T-helper 1 cell treated with Interleukin-12 subunit alpha and Interleukin-12 subunit beta and Interleukin-4 antibody, amounts not matched to agents 30 μg/mL and 1 μg/mL, for 36 hours (primary cell): ENCODE results near the gene PHF10.
A peak's percentile ranks its signal among the peaks of the same experiment; 100 is the strongest.
"Not testable (repeated sequence)": the region's sequence is repeated elsewhere in the genome, so short reads cannot be mapped to it uniquely, and the experiment has no call there.

Experiments used
- H3K27ac Mint-ChIP-seq: one replicate; pipeline ENCODE4 v1.8.0; 2021; ENCODE audit warnings: mild to moderate bottlenecking, mixed read lengths
- H3K27me3 Mint-ChIP-seq: one replicate; pipeline ENCODE4 v1.8.0; 2021; ENCODE audit warnings: low read depth, mixed read lengths
- H3K36me3 Mint-ChIP-seq: one replicate; pipeline ENCODE4 v1.8.0; 2021; ENCODE audit warnings: low read depth, mixed read lengths
- H3K4me1 Mint-ChIP-seq: one replicate; pipeline ENCODE4 v1.8.0; 2021; ENCODE audit warnings: low read depth, mixed read lengths
- H3K4me3 Mint-ChIP-seq: one replicate; pipeline ENCODE4 v1.8.0; 2021; ENCODE audit warnings: mild to moderate bottlenecking, moderate library complexity, mixed read lengths
- H3K9me3 Mint-ChIP-seq: one replicate; pipeline ENCODE4 v1.8.0; 2021; ENCODE audit warnings: mixed read lengths

Gene PHF10

GRCh38 chr6:169709293-169709692 lies 15.0 kb downstream of the PHF10 start:
- H3K27ac Mint-ChIP-seq, result no peak overlapping the region
- H3K4me3 Mint-ChIP-seq, result no peak overlapping the region
- no peaks in the 10 kb centered on the region for H3K9me3 Mint-ChIP-seq
- H3K4me1 Mint-ChIP-seq, result peaks cover 18% of the 10 kb centered on the region
- H3K36me3 Mint-ChIP-seq, result peaks cover 12% of the 10 kb centered on the region
- H3K27me3 Mint-ChIP-seq, result no peaks in the 10 kb centered on the region

DNA sequence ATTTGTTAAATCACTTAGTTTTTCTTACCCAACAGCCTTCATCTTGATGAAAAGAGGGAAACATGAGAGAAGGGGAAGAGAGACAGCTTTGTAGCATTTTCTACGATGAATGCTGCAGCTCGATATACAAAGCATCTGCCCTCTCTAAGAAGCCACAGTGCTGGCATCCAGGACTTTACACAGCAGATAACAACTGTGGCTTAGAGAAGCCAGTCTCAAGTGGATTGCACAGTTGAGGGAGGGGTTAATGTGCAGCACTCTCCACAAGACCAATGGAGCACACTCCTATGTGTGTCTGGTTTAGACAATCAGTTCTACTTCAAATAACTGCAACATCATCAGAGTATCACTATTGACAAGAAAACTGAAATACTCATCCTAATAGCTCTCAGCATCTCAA lies 16.5 kb downstream of the PHF10 start:
- H3K27ac Mint-ChIP-seq, result no peak overlapping the region
- peaks cover 16% of the 10 kb centered on the region for H3K36me3 Mint-ChIP-seq
- H3K9me3 Mint-ChIP-seq, result no peaks in the 10 kb centered on the region
- H3K27me3 Mint-ChIP-seq, result no peaks in the 10 kb centered on the region
- peaks cover 32% of the 10 kb centered on the region for H3K4me1 Mint-ChIP-seq
- H3K4me3 Mint-ChIP-seq, result no peak overlapping the region

- Mint-ChIP-seq H3K4me1 (peaks cover 34% of the 10 kb centered on the region), H3K27ac (peak overlapping the region; percentile 86), H3K36me3 (peaks cover 15% of the 10 kb centered on the region), H3K4me3 (peak overlapping the region; percentile 86), H3K9me3 (no peaks in the 10 kb centered on the region), H3K27me3 (no peaks in the 10 kb centered on the region)
These were observed 21.5 kb downstream of the PHF10 start for GRCh38 chr6:169702840-169703246.

- Mint-ChIP-seq H3K4me3 (peak within 1 kb of the TSS; percentile 86), H3K27ac (peak within 1 kb of the TSS; percentile 86), H3K27me3 (no peaks in the 10 kb centered on the region), H3K36me3 (peaks cover 15% of the 10 kb centered on the region), H3K4me1 (peaks cover 33% of the 10 kb centered on the region), H3K9me3 (peaks cover 2% of the 10 kb centered on the region)
These were observed 22.1 kb downstream of the PHF10 start, which contains the start of the genes C6orf120 and WDR27 for GRCh38 chr6:169701954-169702839. TSS of gene C6orf120 (plus strand) at chr6:169702126. CDS start at chr6:169702460, 334 bp downstream. TSS of gene WDR27 (minus strand) at chr6:169702029. CDS start at chr6:169689005, 13,024 bp downstream.

DNA sequence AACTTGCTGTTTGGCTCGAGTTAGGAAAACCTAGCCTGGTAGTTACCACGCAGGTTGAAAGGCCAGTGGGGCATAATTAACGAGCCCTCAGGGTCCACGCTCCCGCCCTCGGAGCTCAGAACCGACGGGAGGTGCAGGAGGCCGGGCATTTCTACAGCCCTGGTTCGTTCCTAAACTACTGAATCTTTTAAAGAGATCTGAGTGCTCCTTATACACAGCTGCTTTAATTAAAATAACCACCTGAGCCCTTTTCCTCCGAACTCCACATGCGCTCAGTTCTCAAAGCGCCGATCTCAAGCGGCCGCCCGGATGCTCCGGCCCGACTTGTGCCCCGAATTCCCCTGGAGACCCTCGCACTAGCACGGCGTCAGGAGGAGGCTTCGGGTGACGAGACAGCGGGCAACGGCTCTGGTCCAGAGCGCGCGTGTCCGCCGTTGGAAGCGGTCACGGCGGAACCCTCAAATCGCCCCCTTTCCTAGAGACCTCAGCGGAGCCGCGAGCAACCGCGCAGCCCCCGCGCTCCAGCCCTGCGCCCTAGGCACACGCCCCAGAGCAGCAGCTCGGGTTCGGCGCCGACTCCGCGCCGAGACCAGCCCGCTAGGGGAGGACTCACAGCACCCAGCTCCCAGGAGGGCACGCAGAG lies 22.9 kb downstream of the PHF10 start:
- H3K4me3 Mint-ChIP-seq, result peak overlapping the region; percentile 85
- H3K27ac Mint-ChIP-seq, result peak overlapping the region; percentile 68
- no peaks in the 10 kb centered on the region for H3K27me3 Mint-ChIP-seq
- peaks cover 15% of the 10 kb centered on the region for H3K36me3 Mint-ChIP-seq
- peaks cover 3% of the 10 kb centered on the region for H3K9me3 Mint-ChIP-seq
- peaks cover 31% of the 10 kb centered on the region for H3K4me1 Mint-ChIP-seq

DNA sequence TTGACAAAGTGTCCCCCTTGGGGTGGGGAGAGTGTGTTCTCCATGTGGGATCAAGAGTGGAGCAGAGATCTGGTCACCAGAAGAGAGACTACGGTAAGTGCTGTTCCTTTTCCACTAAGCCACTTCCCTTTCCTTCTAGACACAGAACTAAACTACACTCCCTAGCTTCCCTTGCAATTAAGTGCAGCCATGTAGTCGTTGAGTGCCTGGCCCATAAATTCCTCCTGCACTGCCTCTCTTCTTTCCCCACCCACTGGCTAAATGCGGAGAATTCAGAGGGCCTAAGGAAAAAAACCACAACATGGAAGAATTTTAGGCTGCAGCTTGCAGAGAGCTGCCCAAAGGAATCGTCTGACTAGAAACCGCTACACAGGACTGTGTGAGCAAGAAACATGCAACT lies 24.0 kb downstream of the PHF10 start:
- Mint-ChIP-seq H3K36me3 (peaks cover 14% of the 10 kb centered on the region), H3K9me3 (peaks cover 8% of the 10 kb centered on the region), H3K4me1 (peaks cover 26% of the 10 kb centered on the region), H3K27ac (no peak overlapping the region), H3K4me3 (peak overlapping the region; percentile 23), H3K27me3 (no peaks in the 10 kb centered on the region)

DNA sequence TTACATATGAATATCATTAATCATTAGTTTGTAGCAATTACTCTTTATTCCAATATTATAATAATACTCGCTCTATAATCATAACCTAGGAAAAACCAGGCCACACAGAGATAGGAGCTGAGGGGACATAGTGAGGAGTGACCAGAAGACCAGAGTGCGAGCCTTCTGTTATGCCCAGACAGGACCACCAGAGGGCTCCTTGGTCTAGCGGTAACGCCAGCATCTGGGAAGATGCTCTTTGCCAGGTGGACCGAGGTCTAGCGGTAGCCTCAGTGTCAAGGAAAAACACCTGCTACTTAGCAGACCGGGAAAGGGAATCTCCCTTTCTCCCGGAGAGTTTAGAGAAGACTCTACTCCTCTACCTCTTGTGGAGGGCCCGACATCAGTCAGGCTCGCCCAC lies 27.2 kb downstream of the PHF10 start:
- H3K27ac Mint-ChIP-seq, H3K9me3 Mint-ChIP-seq, H3K4me3 Mint-ChIP-seq, H3K27me3 Mint-ChIP-seq, H3K4me1 Mint-ChIP-seq, H3K36me3 Mint-ChIP-seq: not testable (repeated sequence)

- Mint-ChIP-seq H3K4me1 (peaks cover 3% of the 10 kb centered on the region), H3K27me3 (no peaks in the 10 kb centered on the region), H3K27ac (no peak overlapping the region), H3K36me3 (peaks cover 1% of the 10 kb centered on the region), H3K9me3 (peaks cover 8% of the 10 kb centered on the region), H3K4me3 (no peak overlapping the region)
These were observed 29.2 kb downstream of the PHF10 start for GRCh38 chr6:169695131-169695530.

- no peak overlapping the region for H3K4me3 Mint-ChIP-seq
- peaks cover 7% of the 10 kb centered on the region for H3K36me3 Mint-ChIP-seq
- no peak overlapping the region for H3K27ac Mint-ChIP-seq
- peaks cover 5% of the 10 kb centered on the region for H3K9me3 Mint-ChIP-seq
- no peaks in the 10 kb centered on the region for H3K4me1 Mint-ChIP-seq
- H3K27me3 Mint-ChIP-seq, result no peaks in the 10 kb centered on the region
These were observed 31.8 kb downstream of the PHF10 start for GRCh38 chr6:169692516-169692915.

DNA sequence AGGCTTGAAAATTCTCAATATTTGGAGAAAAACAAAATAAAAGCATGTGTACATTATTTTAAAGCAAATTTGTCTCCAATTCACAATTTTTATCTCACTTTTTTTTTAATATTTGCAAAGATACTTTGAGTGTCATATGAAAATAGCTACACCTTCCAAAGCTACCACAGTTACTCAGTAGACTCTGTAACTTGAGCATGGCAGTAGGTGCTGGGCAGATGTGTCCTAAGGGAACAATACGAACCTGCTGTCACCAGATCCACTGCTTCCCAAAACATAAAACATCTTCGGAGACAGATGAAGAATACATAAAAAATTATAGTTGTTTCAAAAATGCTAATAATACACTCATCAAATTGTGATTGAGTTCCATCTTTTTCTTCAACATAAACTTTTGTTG lies 33.0 kb downstream of the PHF10 start:
- Mint-ChIP-seq H3K27me3 (no peaks in the 10 kb centered on the region), H3K9me3 (peaks cover 10% of the 10 kb centered on the region), H3K4me1 (no peaks in the 10 kb centered on the region), H3K36me3 (peaks cover 14% of the 10 kb centered on the region), H3K4me3 (no peak overlapping the region), H3K27ac (no peak overlapping the region)

DNA sequence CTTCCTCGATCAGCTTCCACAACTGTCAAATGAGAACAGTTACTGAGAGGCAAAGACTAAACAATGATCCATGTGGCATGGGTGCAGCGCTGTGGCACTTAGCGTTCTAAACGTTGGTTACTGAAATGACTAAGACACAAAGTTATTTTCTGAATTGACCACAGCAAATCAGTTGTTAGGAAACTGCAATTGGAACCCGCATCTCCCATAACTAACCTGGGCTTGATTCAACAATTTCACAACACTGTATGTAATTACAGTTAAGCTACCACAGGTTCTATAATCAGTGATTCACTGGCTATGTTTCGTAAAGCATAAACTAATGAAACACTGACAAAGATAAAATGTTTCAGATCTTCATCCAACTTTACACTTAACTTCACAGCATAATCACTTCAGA lies 35.0 kb downstream of the PHF10 start:
- Mint-ChIP-seq H3K4me1 (no peaks in the 10 kb centered on the region), H3K36me3 (peaks cover 28% of the 10 kb centered on the region), H3K27ac (no peak overlapping the region), H3K4me3 (no peak overlapping the region), H3K9me3 (peaks cover 23% of the 10 kb centered on the region), H3K27me3 (no peaks in the 10 kb centered on the region)

DNA sequence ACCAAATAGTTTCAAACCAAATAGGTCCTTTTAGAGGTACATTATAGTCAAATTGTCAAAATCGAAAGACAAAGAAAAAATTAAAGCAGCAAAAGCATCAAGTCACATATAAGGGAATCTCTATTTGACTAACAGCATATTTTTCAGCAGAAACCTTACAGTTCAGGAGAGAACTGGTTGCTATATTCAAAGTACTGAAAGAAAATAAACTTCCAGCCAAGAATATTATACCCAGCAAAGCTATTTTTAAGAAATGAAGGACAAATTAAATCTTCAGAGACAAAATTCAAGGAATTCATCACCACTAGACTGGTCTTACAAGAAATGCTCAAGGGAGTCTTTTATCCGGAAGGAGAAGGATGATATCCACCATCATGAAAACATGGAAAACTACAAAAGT lies 38.4 kb downstream of the PHF10 start:
- Mint-ChIP-seq H3K4me1 (no peaks in the 10 kb centered on the region), H3K36me3 (peaks cover 32% of the 10 kb centered on the region), H3K27me3 (no peaks in the 10 kb centered on the region), H3K4me3 (no peak overlapping the region), H3K9me3 (peaks cover 23% of the 10 kb centered on the region), H3K27ac (no peak overlapping the region)

DNA sequence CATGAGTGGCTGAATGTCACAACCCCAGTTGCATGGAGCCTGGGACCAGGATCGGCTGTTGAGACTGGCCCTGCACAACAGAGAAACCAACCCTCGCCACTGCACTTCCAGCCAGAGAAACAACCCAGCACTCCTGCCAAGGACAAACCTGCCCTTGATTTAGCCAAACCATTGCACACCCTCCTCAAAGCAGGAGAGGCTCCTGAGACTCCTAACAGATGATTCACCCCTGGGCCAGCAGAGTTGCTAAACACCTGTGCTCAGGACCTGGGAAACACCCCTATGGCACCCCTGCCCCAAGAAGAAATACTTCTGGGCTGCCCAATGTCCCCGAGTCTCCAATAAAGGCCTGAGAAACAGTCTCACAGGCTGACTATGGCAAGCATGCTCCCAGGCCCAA lies 40.2 kb downstream of the PHF10 start:
- Mint-ChIP-seq H3K27ac (no peak overlapping the region), H3K4me1 (no peaks in the 10 kb centered on the region), H3K27me3 (no peaks in the 10 kb centered on the region), H3K9me3 (peaks cover 23% of the 10 kb centered on the region), H3K36me3 (peaks cover 38% of the 10 kb centered on the region), H3K4me3 (no peak overlapping the region)

DNA sequence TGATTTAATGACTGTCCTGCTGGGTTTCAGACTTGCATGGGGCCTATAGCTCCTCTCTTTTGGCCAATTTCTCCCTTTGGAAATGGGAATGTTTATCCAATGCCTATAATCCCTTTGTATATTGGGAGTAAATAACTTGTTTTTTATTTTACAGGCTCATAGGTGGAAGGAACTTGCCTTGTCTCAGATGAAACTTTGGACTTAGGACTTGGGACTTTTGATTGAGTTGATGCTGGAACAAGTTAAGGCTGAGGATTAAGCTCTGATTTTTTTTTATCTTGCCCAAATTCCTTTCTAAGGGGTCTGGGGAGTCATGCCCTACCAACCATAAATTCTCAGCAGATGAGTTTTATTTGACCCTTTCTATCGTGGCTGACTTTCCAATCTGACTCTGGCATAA lies 46.0 kb downstream of the PHF10 start:
- H3K4me1 Mint-ChIP-seq, result no peaks in the 10 kb centered on the region
- H3K27ac Mint-ChIP-seq, result no peak overlapping the region
- H3K9me3 Mint-ChIP-seq, result no peaks in the 10 kb centered on the region
- peaks cover 10% of the 10 kb centered on the region for H3K36me3 Mint-ChIP-seq
- no peak overlapping the region for H3K4me3 Mint-ChIP-seq
- no peaks in the 10 kb centered on the region for H3K27me3 Mint-ChIP-seq

GRCh38 chr6:169677096-169677495 lies 47.2 kb downstream of the PHF10 start:
- Mint-ChIP-seq H3K4me3 (no peak overlapping the region), H3K36me3 (peaks cover 6% of the 10 kb centered on the region), H3K27ac (no peak overlapping the region), H3K9me3 (no peaks in the 10 kb centered on the region), H3K4me1 (no peaks in the 10 kb centered on the region), H3K27me3 (no peaks in the 10 kb centered on the region)
